Activated effector memory CD4-positive, alpha-beta T cell treated with Interleukin-2 at 50 U/mL for 16 hours (primary cell): Measurements from ENCODE around the gene WDCP.
"Not testable (repeated sequence)": the region's sequence is repeated elsewhere in the genome, so short reads cannot be mapped to it uniquely, and the experiment has no call there.

ENCODE experiments used
- DNase-seq: peaks from one replicate; pipeline ENCODE4 v3.0.0-alpha.2; 2020

The WDCP gene, protein sequence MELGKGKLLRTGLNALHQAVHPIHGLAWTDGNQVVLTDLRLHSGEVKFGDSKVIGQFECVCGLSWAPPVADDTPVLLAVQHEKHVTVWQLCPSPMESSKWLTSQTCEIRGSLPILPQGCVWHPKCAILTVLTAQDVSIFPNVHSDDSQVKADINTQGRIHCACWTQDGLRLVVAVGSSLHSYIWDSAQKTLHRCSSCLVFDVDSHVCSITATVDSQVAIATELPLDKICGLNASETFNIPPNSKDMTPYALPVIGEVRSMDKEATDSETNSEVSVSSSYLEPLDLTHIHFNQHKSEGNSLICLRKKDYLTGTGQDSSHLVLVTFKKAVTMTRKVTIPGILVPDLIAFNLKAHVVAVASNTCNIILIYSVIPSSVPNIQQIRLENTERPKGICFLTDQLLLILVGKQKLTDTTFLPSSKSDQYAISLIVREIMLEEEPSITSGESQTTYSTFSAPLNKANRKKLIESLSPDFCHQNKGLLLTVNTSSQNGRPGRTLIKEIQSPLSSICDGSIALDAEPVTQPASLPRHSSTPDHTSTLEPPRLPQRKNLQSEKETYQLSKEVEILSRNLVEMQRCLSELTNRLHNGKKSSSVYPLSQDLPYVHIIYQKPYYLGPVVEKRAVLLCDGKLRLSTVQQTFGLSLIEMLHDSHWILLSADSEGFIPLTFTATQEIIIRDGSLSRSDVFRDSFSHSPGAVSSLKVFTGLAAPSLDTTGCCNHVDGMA

DNA sequence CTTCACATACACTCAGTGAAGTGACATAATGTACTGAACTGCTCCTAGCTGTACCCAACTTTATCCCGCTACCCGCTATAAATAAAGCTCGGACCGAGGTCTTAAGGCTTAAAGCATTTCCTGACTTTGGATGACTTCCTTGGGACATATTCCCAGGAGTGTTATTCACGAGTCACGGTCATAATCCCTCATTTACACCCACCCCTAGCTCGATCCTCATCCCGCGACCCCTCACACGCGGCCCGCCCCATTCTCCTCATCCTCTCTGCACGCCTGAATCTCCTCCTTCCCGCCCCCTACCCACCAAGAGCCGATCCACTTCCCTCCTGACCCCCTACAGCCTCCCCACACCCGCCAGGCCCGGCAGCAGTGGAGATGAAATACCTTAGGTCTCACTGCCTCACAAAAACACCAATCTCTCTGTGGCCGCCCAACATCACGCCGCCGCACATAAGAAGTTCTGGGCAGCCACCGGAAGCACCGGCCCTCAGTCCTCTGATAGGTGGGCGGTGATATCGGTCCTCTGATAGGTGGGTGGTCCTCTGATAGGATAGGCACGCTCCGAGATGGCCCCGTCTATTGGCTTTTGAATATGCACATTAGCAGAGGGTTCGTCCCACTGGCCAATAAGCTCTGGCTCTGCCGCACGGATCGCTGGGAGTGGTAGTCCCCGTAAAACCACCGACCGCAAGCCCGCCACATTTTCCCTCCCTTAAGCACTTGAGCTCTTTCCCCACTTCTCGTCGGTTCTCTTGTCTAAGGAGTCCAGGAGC lies at the start of gene WDCP:
Gene WDCP, minus strand, starts transcription at position 462 of the 773 bp plus-strand sequence. CDS start 7,897 bp downstream, outside the sequence.
- peak; percentile 85 for DNase-seq

DNA sequence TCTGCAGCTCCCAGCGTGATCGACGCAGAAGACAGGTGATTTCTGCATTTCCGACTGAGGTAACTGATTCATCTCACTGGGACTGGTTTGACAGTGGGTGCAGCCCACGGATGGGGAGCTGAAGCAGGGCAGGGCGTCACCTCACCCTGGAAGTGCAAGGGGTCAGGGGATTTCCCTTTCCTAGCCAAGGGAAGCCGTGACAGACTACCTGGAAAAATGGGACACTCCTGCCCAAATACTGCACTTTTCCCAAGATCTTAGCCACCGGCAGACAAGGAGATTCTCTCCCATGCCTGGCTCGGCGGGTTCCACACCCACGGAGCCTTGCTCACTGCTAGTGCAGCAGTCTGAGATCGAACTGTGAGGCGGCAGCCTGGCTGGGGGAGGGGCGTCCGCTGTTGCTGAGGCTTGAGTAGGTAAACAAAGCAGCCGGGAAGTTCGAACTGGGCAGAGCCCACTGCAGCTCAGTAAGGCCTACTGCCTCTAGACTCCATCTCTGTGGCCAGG lies 48.0 kb upstream of the WDCP start:
- not testable (repeated sequence) for DNase-seq

DNA sequence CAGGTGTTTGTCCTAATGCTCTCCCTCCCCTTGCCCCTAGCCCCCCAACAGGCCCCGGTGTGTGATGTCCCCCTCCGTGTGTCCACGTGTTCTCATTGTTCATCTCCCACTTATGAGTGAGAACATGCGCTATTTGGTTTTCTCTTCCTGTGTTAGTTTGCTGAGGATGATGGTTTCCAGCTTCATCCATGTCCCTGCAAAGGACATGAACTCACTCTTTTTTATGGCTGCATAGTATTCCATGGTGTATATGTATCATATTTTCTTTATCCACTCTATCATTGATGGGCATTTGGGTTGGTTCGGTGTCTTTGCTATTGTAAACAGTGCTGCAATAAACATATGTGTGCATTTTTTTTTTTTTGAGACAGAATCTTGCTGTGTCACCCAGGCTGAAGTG lies 46.1 kb upstream of the WDCP start:
- not testable (repeated sequence) for DNase-seq

DNA sequence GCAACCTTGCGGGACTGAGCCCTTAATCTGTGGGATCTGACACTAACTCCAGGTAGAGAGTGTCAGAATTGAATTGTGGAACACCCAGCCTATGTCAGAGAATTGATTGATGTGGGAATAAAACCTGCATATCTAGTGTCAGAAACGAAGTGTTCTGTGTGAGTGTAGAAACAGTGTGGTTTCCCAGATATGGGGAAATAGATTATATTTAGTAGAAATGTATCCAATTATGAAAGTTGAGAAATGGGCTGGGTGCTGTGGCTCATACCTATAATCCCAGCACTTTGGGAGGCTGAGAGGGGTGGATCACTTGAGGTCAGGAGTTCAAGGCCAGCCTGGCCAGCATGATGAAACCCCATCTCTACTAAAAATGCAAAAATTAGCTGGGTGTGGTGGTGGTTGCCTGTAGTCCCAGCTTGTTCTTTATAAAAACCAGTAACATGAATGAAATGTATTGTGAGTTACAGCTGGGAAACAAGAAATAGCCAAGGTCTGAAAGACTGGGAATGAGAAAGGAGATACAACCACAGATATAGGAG lies 41.7 kb upstream of the WDCP start:
- DNase-seq, result no peak

DNA sequence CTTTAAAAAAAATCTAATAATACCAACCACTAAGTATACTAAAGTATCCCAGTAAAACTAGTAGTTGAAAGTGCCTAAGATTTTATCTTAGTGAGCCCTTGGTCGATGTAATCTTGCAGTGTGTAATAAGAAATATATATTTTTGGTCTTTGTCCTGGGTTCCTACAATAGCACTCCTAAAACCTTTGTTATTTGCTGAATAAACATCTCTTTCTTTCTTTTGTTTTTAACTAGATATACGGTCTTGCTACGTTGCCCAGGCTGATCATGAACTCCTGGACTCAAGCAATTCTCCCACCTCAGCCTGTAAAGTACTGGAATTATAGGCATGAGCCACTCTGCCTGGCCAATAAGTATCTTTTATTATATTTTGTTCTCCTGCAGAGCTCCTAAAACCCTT lies 39.8 kb upstream of the WDCP start:
- DNase-seq, result no peak

DNA sequence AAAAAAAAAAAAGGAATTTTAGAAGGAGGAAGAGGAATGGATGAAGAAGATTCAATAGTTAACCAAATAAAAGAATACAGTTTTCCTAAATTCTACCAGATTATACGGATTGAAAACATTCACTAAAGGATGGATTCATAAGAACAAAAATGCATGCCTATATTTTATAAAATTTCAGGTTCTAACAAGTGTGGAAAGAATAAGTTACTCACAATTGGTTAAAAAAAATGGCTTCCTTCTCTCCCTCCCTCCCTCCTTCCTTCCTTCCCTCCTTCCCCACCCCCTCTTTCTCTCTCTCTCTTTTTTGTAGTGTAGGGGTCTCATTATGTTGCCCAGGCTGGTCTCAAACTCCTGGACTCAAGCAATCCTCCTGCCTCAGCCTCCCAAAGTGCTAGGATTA lies 39.0 kb upstream of the WDCP start:
- DNase-seq, result no peak

DNA sequence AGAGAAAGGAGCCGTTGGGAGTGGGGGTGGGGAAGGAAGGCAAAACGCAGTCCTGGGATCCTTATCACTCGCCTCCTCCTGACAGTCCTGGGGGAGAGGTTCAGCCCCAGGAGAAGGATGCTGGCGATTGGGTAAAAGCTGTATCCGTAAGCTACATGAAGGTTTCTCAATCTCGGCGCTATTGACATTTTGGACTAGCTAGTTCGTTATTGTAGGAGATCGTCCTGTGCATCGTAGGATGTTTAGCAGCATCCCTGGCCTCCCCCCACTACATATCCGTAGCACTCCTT lies 38.0 kb upstream of the WDCP start:
- DNase-seq, result no peak

DNA sequence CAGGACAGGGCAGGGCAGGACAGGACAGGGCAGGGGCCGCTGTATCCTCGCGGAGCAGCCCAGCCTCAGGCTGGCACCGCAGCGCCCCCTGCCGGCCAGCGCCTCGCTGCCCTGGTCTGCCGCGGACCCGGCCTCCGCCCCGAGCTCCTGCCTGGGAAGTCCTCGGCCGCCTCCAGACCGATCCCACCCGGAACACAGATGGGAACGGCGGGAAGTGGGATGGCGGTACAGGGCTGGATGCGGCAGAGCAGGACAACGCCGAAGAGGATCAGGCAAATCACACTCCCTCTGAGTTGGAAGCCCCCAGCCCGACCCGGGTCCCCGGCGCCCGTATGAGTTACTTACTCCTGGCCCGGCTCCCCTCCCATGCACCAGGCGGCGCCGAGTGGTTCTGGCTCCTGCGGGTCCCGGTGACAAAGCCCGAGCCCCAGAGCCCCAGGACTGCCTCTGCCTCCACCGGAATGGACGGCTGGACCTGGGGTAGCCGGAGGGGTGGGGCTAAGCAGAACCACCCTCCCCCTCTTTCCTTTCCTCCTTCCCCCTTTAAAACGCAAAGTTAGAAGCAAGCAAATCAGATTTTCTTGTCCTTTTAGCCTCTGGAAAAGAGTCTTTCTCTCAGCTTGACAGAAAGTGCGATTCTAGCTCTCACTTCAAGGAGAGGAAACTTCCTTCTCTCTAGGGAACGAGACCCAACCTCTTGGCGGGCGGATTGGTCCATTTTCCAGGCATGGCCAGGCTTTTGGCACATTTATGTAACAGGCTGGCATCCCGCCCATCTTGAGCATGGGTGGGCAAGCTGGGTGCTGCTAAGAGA lies 37.4 kb upstream of the WDCP start, which contains the start of gene TP53I3:
Gene TP53I3, minus strand, starts transcription at position 449 of the 814 bp plus-strand sequence. CDS start 508 bp downstream, outside the sequence.
- peak; percentile 71 for DNase-seq

DNA sequence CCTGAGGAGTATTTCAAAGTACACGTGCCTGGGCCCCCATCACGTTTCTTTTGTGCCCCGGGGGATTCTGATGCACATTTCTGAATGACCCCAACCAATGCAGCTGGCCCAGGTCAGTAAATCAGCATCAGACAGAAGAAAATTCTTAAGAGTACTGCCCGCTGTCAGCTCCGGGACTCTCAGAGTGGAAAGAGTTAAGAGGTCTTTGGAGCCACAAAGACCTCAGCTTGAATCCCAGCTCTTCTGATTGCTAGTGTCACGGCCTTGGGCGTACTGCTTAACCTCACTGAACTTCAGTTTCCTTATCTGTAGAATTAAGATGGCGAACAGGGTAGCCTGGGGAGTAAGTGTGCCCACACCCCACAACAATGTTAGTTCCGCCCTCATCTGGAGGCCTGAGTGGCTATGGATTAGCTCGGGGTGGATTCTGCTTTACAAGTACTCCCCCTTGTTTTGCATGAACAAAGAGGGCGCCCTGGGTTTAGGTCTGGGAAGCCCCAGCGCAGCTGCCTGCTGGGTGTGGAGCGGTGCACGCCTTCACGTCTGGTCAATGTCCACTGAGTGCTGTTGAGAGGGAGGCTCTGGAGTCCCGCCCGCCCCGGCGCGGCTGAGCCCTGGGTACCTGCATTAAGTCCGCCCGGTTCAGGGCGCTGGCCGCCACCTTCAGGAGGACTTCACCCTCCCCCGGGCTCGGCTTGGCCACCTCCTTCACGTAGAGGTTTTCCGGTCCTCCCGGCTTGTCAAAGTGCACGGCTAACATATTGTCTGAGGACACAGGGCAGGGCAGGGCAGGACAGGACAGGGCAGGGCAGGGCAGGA lies 36.6 kb upstream of the WDCP start:
- no peak for DNase-seq

DNA sequence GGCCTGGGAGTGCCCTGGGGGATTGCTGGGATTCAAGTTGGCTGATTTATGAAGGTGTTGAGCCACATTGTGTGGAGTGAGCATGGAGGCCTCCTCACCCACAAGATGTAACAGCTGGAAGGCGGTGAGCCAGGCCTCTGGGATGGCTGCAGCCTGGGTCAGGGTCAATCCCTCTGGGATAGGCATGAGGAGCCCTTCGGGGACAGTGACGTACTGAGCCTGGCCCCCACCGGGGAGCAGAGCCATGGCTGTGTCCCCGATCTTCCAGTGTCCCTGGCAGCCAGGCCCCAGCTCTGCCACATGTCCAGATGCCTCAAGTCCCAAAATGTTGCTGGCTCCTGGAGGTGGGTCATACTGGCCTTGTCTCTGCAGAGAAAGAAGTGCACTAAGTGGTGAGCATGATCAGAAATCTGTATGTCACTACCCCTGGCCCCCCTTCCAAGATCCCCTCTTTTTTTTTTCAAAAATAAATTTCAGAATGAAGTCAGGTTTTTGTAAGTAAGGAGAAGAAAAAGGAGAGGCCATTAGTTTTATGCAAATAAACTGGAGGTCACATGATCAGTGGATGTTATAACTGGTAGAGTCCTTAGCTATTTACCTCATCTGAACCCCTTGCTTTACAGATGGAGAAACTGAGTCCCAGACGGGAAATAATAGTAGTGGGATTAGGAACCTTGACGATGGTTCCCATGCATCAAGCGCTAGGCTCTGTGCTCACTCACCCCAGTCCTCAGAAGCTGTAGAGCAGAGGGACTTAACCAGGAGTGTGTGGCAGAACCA lies 35.8 kb upstream of the WDCP start:
- DNase-seq, result no peak

DNA sequence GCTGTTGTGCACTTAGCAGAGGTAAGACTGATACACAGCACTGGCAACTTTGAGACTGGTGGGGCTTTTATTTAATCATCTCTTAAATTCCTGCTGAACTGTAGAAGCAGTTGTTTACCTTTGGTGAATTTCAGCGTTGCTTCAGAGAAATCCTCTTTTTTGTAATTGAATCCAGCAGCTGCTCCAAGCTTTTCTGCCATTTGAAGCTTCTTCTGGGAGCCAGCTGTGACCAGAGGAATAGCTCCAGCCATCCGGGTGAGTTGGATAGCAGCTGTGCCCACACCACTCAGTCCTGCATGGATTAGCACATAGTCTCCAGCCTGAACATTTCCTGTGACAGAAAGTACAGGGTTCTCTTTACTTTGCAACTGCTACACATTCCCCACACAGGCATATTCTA lies 33.5 kb upstream of the WDCP start:
- no peak for DNase-seq

DNA sequence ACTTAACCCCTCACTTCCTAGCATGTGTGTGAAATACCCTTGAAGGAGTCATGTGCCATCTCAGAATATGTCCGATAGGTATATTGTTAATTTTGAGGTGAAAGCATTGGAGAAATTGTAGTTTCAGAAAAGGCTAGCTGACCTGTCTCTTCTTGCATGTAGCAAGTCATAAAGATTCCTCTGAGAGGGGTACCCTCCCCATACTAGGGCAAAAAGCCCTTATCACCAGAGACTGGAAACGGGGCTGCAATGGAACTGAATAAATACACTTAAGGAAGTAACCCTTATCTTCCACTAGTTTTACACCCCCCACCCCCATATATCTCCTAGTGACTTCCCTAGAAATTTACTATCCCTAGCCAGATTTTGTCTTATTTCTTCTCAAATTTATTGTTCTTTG lies 30.7 kb upstream of the WDCP start:
- DNase-seq, result no peak

DNA sequence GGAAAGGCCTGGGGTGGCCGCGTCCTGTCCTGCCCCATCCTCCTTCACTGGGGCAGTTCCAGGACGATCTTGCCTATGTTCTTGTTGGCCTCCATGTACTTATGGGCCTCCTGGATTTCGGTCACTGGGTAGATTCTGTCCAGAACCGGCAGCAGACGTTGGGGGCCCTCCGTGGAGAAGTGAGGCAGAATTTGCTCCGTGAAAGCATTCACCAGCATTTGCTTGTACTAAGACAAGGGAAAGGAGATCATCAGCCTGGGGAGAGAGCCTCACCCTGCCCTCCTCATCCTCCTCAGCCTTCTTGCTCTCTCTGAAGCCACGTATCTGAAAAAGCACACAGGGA lies 30.3 kb upstream of the WDCP start:
- DNase-seq, result no peak

DNA sequence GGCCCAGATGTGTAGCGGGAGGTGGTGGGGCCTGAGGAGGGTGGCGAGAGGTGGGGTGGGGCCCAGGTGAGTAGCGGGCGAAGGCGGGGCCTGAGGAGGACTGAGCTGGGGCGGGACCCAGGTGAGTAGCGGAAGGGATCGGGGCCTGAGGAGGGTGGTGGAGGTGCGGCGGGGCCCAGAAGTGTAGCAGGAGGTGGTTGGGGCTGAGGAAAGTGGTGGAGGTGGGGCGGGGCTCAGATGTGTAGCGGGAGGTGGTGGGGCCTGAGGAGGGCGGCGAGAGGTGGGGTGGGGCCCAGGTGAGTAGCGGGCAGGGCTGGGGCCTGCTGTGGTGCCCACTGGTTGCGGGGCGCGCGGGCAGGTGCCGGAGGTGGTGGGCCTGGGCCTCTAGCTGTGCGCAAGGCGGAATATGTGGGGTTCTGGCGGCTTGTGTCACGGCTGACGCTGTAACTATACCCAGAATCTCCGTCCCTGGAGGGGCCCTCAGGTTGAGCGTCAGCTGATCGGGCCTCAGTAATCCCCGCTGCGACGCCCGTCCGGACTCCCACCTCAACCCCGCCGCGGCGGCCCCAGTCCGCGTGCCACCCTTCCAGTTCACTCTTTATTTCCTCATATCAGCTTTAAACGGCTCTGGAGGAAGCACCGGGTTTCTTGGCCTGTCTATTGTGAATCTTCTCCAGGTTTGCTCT lies 29.8 kb upstream of the WDCP start:
- DNase-seq, result no peak

DNA sequence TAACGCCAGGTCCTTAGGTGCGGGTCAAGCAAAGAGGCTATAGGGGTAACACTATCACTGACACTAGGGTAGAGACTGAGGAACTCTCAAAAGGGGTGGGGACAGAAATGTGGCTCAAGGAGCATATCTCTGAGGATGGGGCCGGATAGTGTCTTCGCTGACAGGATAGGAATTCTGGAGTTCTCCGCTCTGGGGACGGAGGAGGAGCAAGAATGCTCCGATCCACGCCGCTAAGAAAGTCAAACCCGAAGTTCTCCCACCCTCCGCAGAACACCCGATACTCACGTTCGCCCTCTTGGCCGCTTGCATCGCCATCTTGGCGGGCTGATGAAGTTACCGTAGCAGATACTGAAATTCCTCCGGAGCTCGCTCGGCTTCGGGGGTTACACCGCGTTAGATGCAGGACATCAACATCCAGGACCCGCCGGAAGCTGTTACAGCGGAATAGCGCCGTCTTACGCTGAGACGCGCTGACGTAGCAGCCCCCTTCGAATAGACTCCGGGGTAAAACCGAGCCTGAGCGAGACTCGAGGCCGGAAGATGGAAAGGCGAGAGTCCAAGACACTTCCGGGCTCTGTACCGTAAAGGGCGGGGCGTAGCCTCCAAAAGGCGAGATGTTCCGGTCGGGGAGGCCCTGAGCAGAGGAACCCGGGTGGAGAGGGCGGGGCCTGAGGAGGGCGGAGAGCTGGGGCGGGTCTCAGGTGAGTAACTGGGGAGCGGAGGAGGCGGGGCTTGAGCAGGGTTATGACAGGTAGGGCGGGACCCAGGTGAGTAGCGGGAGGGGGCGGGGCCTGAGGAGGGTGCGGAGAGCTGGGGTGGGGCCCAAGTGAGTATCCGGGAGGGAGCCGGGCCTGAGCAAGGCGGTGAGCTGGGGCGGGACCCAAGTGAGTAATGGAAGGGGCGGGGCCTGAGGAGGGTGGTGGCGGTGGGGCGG lies 29.0 kb upstream of the WDCP start, which contains the start of gene SF3B6:
Gene SF3B6, minus strand, starts transcription at position 412 of the 934 bp plus-strand sequence. Its CDS starts 97 bp downstream, at position 315.
- peak; percentile 99 for DNase-seq

DNA sequence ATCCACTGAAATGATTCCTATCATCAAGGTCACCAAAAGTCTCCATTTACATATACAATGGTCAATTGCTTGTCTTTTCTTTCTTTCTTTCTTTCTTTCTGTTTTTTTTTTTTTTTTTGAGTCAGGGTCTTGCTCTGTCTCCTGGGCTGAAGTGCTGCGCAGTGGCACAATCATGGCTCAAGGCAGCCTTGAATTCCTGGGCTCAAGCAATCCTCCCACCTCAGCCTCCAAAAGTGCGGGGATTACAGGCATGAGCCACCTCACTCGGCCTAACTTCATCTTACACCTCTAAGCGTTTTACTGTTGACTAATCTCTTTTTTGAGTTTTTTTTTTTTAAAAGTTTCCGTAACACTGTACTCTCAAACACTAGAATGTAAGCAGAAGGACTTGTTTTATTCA lies 28.1 kb upstream of the WDCP start:
- DNase-seq, result no peak

DNA sequence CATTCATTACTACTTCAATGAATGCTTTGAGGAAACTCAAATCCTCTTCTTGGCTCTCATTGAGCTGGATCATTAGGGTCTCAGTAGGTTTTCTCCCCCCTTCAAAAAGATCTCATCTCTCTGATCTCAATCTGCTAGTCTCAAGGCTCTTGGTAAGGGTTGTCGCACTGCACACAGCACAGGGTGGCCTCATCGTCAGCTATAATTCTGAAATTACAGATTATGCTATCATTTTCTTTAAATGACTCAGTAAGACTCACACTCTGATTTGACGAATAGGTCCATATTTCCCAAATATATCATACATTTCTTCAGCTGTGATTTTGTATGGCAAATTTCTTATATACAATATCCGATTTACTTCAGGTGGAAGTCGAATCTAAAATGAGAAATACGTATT lies 26.6 kb upstream of the WDCP start:
- DNase-seq, result no peak

DNA sequence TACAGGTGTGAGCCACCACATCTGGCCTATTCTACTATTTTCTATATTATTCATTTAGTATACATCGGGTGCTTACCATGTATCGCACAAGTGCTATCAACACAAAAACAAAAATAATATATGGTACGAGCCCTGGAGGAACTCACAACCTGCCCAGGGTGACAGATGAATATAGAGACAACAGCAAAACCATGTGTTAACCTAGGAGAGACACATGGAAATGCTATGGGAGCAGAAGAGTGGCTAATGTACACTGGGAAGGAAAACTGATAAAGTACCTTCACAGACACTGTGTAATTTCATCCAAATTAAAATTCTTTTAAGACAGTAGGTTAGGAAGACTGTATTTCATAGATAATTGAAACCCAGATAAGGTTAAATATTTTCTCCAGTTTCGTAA lies 25.1 kb upstream of the WDCP start:
- no peak for DNase-seq

DNA sequence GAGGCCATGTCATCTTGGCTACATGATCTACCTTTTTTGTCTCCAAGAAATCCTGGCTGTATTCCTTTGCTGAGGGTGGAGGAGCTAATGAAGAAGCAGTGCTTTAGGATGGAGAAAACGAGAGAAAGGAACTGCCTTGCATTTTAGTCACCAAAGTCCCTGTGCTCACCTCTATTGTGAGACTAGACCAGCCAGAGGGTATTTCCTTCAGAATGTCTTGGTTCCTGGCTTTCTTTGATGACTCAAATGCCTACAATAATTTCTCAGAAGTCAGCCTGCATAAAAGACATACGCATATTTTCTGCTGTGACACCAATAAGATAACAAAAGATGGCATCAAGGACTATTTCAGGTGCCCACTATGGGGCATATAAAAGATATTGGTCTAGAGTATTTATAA lies 18.1 kb upstream of the WDCP start:
- no peak for DNase-seq
